GM12872 (cell line): ENCODE data around the gene KCND2.
A peak's percentile ranks its signal among the peaks of the same experiment; 100 is the strongest.

ENCODE experiments used
- TF ChIP-seq, protein P1 (sequence below): IDR thresholded peaks from 3 replicates; pipeline ENCODE4 v1.5.1; 2011; ENCODE audit warnings: low read depth, mild to moderate bottlenecking, low read length, moderate library complexity; ENCODE audit not compliant: insufficient read depth

The KCND2 gene

GRCh38 chr7:120311028-120311788 lies 38.2 kb downstream of the KCND2 start:
- TF ChIP-seq, protein P1, sequence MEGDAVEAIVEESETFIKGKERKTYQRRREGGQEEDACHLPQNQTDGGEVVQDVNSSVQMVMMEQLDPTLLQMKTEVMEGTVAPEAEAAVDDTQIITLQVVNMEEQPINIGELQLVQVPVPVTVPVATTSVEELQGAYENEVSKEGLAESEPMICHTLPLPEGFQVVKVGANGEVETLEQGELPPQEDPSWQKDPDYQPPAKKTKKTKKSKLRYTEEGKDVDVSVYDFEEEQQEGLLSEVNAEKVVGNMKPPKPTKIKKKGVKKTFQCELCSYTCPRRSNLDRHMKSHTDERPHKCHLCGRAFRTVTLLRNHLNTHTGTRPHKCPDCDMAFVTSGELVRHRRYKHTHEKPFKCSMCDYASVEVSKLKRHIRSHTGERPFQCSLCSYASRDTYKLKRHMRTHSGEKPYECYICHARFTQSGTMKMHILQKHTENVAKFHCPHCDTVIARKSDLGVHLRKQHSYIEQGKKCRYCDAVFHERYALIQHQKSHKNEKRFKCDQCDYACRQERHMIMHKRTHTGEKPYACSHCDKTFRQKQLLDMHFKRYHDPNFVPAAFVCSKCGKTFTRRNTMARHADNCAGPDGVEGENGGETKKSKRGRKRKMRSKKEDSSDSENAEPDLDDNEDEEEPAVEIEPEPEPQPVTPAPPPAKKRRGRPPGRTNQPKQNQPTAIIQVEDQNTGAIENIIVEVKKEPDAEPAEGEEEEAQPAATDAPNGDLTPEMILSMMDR, result no peak

DNA sequence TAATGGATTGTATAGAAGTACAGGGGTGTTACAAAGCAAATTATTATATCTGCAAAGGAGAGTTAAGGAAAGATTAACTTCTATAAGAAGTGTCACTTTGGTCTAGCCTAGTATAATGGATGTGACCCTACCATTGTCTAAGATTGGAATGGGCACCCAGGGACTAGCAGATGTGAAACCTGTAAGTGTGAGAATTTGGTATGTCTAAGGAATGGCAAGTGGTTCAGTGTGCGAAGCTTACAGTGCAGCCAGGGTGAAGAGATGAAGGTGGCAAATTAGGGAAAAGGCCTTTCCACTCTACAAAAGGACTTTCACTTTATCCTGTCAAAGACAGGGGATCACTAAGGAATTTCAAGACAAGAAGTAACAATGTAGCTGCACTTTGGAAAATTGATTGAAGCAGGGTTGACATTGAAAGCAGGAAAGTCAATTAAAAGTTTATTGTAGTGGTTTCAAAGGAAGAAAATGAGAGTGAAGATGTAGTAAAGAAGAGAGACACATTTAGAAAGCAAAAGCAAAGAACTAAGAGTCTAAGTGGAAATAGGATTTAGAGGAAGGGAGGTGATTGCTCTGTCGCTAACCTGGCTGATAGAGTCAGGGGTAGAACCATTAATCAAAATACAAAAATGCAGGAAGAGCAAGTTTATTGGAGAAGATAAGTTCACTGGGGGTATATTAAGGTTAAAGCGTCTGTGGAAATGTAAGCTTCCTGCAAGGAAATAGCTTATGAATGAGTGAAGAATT lies 47.4 kb downstream of the KCND2 start:
- TF ChIP-seq, protein P1, result no peak

DNA sequence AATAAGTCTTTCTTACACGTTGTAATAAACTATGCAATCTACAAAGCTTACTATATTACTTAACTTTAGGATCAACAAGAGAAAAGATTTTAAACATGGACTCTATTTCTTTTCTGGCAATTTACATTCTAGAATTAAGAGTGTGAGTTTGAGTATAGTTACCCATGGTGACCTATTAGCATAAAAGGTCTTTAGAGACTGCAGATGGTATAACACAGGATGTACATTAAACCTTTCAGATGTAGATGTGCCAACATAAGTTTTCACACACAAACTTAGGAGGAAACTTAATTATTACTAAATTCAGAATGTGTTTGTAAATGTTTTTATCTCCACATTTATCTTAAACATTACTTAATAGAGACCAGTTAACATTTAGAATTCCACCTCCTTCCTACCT lies 54.1 kb downstream of the KCND2 start:
- TF ChIP-seq, protein P1, result no peak

GRCh38 chr7:120332433-120332832 lies 59.5 kb downstream of the KCND2 start:
- TF ChIP-seq, protein P1, result no peak

DNA sequence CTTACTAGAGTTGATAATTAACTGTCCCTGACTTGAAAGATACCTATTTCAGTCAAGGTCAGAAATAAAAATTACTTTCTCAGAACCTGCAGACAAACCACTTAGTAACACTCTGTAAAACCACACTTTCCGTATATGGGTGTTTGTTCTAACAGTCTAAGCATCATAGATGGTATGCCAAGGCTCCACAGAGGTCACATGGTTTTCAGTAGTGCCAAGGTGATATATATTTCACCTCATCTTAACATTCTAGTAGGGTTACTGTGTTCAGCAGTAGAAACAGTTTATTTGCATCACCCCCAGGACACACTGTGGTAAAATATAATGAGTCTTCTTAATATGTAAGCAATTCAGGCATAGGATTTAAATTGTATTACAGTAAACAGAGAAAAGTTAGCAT lies 61.5 kb downstream of the KCND2 start:
- TF ChIP-seq, protein P1, result no peak

DNA sequence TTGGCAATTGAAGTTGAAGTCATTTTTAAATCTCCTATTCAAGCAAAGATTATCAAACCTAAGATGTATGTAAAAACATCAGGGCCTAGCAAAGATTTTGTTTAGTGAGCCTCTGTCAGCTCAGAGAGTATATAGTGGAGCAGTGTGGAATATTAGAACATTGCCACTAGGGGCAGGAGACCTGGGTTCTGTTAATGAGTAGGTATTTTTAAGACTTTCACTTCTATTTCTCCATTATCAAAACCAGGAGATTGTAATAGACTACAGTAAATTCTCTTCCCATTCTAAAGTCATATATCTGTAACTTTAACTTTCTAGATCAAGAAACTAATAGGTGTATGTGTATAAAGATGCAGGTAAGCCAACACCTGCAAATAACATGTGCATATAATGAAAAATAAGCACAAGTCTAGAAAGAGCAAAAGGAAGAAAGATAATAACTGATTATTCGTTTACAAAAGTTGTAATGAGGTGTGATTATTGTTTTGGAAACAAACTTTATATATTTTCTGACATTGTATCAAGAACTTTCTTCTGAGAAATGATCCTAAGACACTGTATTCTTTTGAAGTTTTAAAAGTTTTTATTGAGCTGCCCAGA lies 64.4 kb downstream of the KCND2 start:
- TF ChIP-seq, protein P1, result peak; percentile 64

GRCh38 chr7:120344276-120344675 lies 71.3 kb downstream of the KCND2 start:
- TF ChIP-seq, protein P1, result no peak
